GM12878 (cell line): ENCODE measurements around the gene HOXB13. TPM values are rescaled to one million over a fixed set of nuclear protein-coding genes. Genes with fewer than 3 reads are reported as not detected.

Source experiments
- ATAC-seq: fragments of 200-7000 bp; cut with Tn5 transposase; 3 replicates; pipeline ENCODE4 v1.9.1; 2020; ENCODE audit warnings: mild to moderate bottlenecking, moderate library complexity
- BruUV-seq: library from RNA; stranded (reverse); fragments of 400-500 nt; replicated peaks from 2 replicates; lab custom pipeline; 2021; lab: Mats Ljungman, UMichigan
- CTCF ChIA-PET: fragments of 300-600 bp; sonication (Branson Sonifier 250); formaldehyde crosslinking; extraction: SDS; loops from one replicate; lab custom pipeline; 2021; ENCODE audit warnings: inconsistent platforms; lab: Yijun Ruan, JAX
- POLR2A ChIA-PET: fragments of 350-600 bp; formaldehyde crosslinking; extraction: SDS; loops from one replicate; lab custom pipeline; 2021; ENCODE audit warnings: inconsistent platforms; lab: Charles Lee
- RAD21 ChIA-PET: fragments of 300-600 bp; sonication (Branson Sonifier 250); formaldehyde crosslinking; loops from one replicate; lab custom pipeline; 2023; ENCODE audit warnings: antibody characterized with exemption; ENCODE audit not compliant: unreplicated experiment; lab: Charles Lee
- SMC1A ChIA-PET: fragments of 300-600 bp; sonication (Branson Sonifier 250); formaldehyde crosslinking; loops from one replicate; lab custom pipeline; 2023; ENCODE audit not compliant: unreplicated experiment, uncharacterized antibody; lab: Charles Lee
- DNase-seq: peaks from one replicate; pipeline ENCODE4 v3.0.0-alpha.2; 2011; ENCODE audit warnings: low read depth, low spot score
- FAIRE-seq: peaks from 3 replicates; lab custom pipeline; 2011; peaks lifted over from hg19 to GRCh38; lab: Jason Lieb, UNC
- H2AFZ ChIP-seq: 2 replicates; pipeline ENCODE4 v1.6.0; 2011; ENCODE audit warnings: low read depth, low read length, control low read depth; ENCODE audit not compliant: control insufficient read depth
- H3K27ac ChIP-seq: 2 replicates; pipeline ENCODE4 v1.5.1; 2011; ENCODE audit warnings: control low read depth; ENCODE audit not compliant: control insufficient read depth, insufficient read depth
- H3K27me3 ChIP-seq, 2 experiments: replicated peaks in 1 of 2; 2 replicates each; pipeline versions ENCODE4 v1.6.0 to v1.6.1; 2011; ENCODE audit warnings: low read length in 1 of 2; ENCODE audit not compliant: control insufficient read depth in 2 of 2, insufficient read depth in 2 of 2
- H3K36me3 ChIP-seq, 2 experiments: 2 replicates each; pipeline ENCODE4 v1.5.1; 2011; ENCODE audit warnings: low read length in 1 of 2; ENCODE audit not compliant: control insufficient read depth in 2 of 2, insufficient read depth in 2 of 2
- H3K4me1 ChIP-seq: 2 replicates; pipeline ENCODE4 v1.6.1; 2011; ENCODE audit warnings: mild to moderate bottlenecking, low read length, moderate library complexity, mixed read lengths; ENCODE audit not compliant: control insufficient read depth, insufficient read depth
- H3K4me2 ChIP-seq: 2 replicates; pipeline ENCODE4 v1.6.0; 2011; ENCODE audit warnings: control low read depth; ENCODE audit not compliant: control insufficient read depth, insufficient read depth
- H3K4me3 ChIP-seq: fragments of 200-600 bp; sonication (generic); 2 replicates; pipeline ENCODE4 v1.5.1; 2016
- H3K79me2 ChIP-seq: 2 replicates; pipeline ENCODE4 v1.6.0; 2011; ENCODE audit warnings: low read length; ENCODE audit not compliant: control insufficient read depth, insufficient read depth
- H3K9ac ChIP-seq: 2 replicates; pipeline ENCODE4 v1.8.0; 2011; ENCODE audit warnings: low read length, control low read depth, mixed read lengths; ENCODE audit not compliant: control insufficient read depth, insufficient read depth
- H3K9me3 ChIP-seq: replicated peaks from 3 replicates; pipeline ENCODE4 v1.5.1; 2011; ENCODE audit warnings: mild to moderate bottlenecking, low read length; ENCODE audit not compliant: control insufficient read depth, insufficient read depth
- H4K20me1 ChIP-seq: 2 replicates; pipeline ENCODE4 v1.6.0; 2011; ENCODE audit not compliant: control insufficient read depth, insufficient read depth
- ATF7 ChIP-seq: fragments of 450-650 bp; IDR thresholded peaks from 2 replicates; pipeline ENCODE4 v1.6.1; 2016; ENCODE audit warnings: low read depth, mild to moderate bottlenecking
- BCL3 ChIP-seq: IDR thresholded peaks from 2 replicates; pipeline ENCODE4 v1.6.1; 2011; ENCODE audit warnings: borderline replicate concordance, low read depth, mild to moderate bottlenecking, moderate library complexity, low read length; ENCODE audit not compliant: insufficient read depth, poor library complexity, severe bottlenecking
- CBX5 ChIP-seq: sonication (generic); IDR thresholded peaks from 2 replicates; pipeline ENCODE4 v1.6.1; 2016; ENCODE audit warnings: low read depth, moderate library complexity, mild to moderate bottlenecking, inconsistent platforms
- CHD4 ChIP-seq: fragments of 200-600 bp; sonication (generic); IDR thresholded peaks from 2 replicates; pipeline ENCODE4 v1.6.1; 2016; ENCODE audit warnings: mild to moderate bottlenecking
- IKZF1 ChIP-seq: fragments of 450-650 bp; conservative IDR thresholded peaks from 2 replicates; pipeline ENCODE4 v1.6.1; 2017; ENCODE audit warnings: antibody characterized with exemption, mild to moderate bottlenecking
- IRF3 ChIP-seq: fragments of 450-650 bp; IDR thresholded peaks from 2 replicates; pipeline ENCODE4 v1.6.1; 2014; ENCODE audit warnings: mild to moderate bottlenecking
- MEF2A ChIP-seq: IDR thresholded peaks from 2 replicates; pipeline ENCODE4 v1.6.1; 2011; ENCODE audit warnings: low read depth, mild to moderate bottlenecking, low read length, moderate library complexity; ENCODE audit not compliant: insufficient read depth
- MTA3 ChIP-seq: IDR thresholded peaks from 2 replicates; pipeline ENCODE4 v1.6.1; 2012; ENCODE audit warnings: low read length, inconsistent platforms, borderline replicate concordance
- NR2C1 ChIP-seq: fragments of 450-650 bp; IDR thresholded peaks from 2 replicates; pipeline ENCODE4 v1.6.1; 2017; ENCODE audit warnings: antibody characterized with exemption, mild to moderate bottlenecking, moderate library complexity
- NRF1 ChIP-seq: conservative IDR thresholded peaks from 2 replicates; pipeline ENCODE4 v1.6.1; 2011; ENCODE audit warnings: mild to moderate bottlenecking, low read depth, low read length, improper control_type of control experiment
- SUPT20H ChIP-seq: IDR thresholded peaks from 2 replicates; pipeline ENCODE4 v1.6.1; 2011; ENCODE audit warnings: low read depth, mild to moderate bottlenecking, low read length, moderate library complexity, borderline replicate concordance; ENCODE audit not compliant: control insufficient read depth
- ZBTB33 ChIP-seq: fragments of 450-650 bp; IDR thresholded peaks from 2 replicates; pipeline ENCODE4 v1.6.1; 2017; ENCODE audit warnings: mild to moderate bottlenecking
- ZSCAN29 ChIP-seq: fragments of 450-650 bp; IDR thresholded peaks from 2 replicates; pipeline ENCODE4 v1.6.1; 2017; ENCODE audit warnings: mild to moderate bottlenecking, moderate library complexity
- WGBS: methylation state at CpG from one replicate; pipeline ENCODE4 v1.1.6; 2016; ENCODE audit warnings: low lambda C conversion rate; ENCODE audit not compliant: insufficient replicate concordance, insufficient coverage; ENCODE audit errors: missing lambda C conversion rate; 5-methylcytosine and 5-hydroxymethylcytosine counted together
- in situ Hi-C: fragments of 300-500 bp; cut with MboI; formaldehyde crosslinking; loops from 9 replicates; pipeline ENCODE4 v1.14.3; 2018; ENCODE audit warnings: mixed read lengths
- intact Hi-C: fragments of 100-400 bp; cut with micrococcal nuclease; formaldehyde crosslinking; loops from one replicate; pipeline ENCODE4 v1.14.2; 2022; ENCODE audit not compliant: unreplicated experiment
- polyA plus RNA-seq, 11 experiments: library from polyadenylated mRNA; depleted of rRNA in 4 of 11; unstranded in 6 of 11; stranded (reverse) in 5 of 11; fragments of >200 nt; fragmentation: Nextera tagmentation in 4 of 11; fragmentation: Illumina TruSeq in 1 of 11; extraction: Ambion mirVana in 4 of 11; extraction: Trizol in 1 of 11; gene quantifications; 1 replicate in 1 of 11; 2 replicates in 10 of 11; pipeline versions ENCODE4 v1.2.1 to v1.2.3, GENCODE V29; 2011 to 2016; ENCODE audit warnings: inconsistent platforms in 2 of 11, missing spikeins in 2 of 11, low read depth in 1 of 11
- total RNA-seq, 4 experiments: library from RNA; depleted of rRNA in 3 of 4; stranded (reverse); fragments of >200 nt in 3 of 4; fragmentation: Illumina TruSeq in 1 of 4; extraction: Trizol in 1 of 4; gene quantifications; 2 replicates each; pipeline versions ENCODE4 v1.2.1 to v1.2.3, GENCODE V29; 2013 to 2021

The HOXB13 gene
- total and polyA plus RNA-seq, 10 of the 15 experiments (the other 5 are each of a cell fraction or from before 2014, with no cell fraction given): 0.05 TPM; not detected in 9

GRCh38 chr17:48718761-48719641 is 9.5 kb downstream of the HOXB13 start:
- 50% methylated on average over 68 of the region's 80 CpGs for WGBS
- FAIRE-seq (peak; percentile 72), ATAC-seq (no peak), DNase-seq (no peak)
- ChIA-PET RAD21 (interaction anchor here (2.3 kb wide), 1 partner anchor 40 kb away, joined by 6 read pairs; no protein-coding TSS in a partner anchor), POLR2A (no interaction called here), SMC1A (interaction anchor here (1.4 to 1.5 kb wide), 2 partner anchors 40 to 72 kb away, joined by 3 to 4 read pairs; no protein-coding TSS in a partner anchor), CTCF (interaction anchor here (0.6 to 7.5 kb wide), 4 partner anchors 39 to 85 kb away, joined by 3 to 56 read pairs (median 10); no protein-coding TSS in a partner anchor)
- H3K79me2 ChIP-seq: no peaks in the 10 kb centered on the region
- H3K9ac ChIP-seq: no peak overlapping the region
- H2AFZ ChIP-seq: no peak overlapping the region
- no peaks in the 10 kb centered on the region for H3K36me3 ChIP-seq
- intact Hi-C loops (no loop called here), in situ Hi-C loops (no loop called here)
- H3K4me2 ChIP-seq: no peak overlapping the region
- peaks cover 24 to 48% of the 10 kb centered on the region in 2 experiments for H3K27me3 ChIP-seq
- BruUV-seq: no TSS peak
- no peak overlapping the region for H3K4me3 ChIP-seq
- no peaks in the 10 kb centered on the region; the same call in 2 of the 3 replicates for H3K9me3 ChIP-seq
- no peaks in the 10 kb centered on the region for H4K20me1 ChIP-seq
- no peak overlapping the region for H3K27ac ChIP-seq
- H3K4me1 ChIP-seq: no peaks in the 10 kb centered on the region; the same call in 1 of the 2 replicates
- TF ChIP-seq IRF3 (no peak), ZSCAN29 (no peak), NRF1 (no peak), CBX5 (no peak), MTA3 (no peak), SUPT20H (no peak), IKZF1 (no peak), BCL3 (no peak), ZBTB33 (no peak), CHD4 (no peak), ATF7 (no peak), MEF2A (no peak), NR2C1 (no peak)
